ENCODE results near the gene BAZ2B.
A peak's percentile ranks its signal among the peaks of the same experiment; 100 is the strongest.

Gene BAZ2B

GRCh38 chr2:159457589-159457988 lies 158.8 kb downstream of the BAZ2B start:
- Histone ChIP-seq H3K4me1 (ENCODE audit: control insufficient read depth in 1 of 2, insufficient read depth in 2 of 2, low read length in 2 of 2) (peaks cover 0 to 19% of the 10 kb centered on the region in 2 donors), H3K4me3 (ENCODE audit: low read depth in 1 of 2, low read length in 2 of 2) (no peak overlapping the region), H3K36me3 (ENCODE audit: control insufficient read depth in 1 of 2, insufficient read depth in 2 of 2, low read length in 2 of 2) (no peaks in the 10 kb centered on the region), H3K9me3 (ENCODE audit: control insufficient read depth in 1 of 2, low read length in 2 of 2) (no peaks in the 10 kb centered on the region), H3K27ac (ENCODE audit: low read length) (peak overlapping the region; percentile 65), H3K27me3 (ENCODE audit: low read depth, low read length) (no peaks in the 10 kb centered on the region)

GRCh38 chr2:159456500-159457426 lies 159.6 kb downstream of the BAZ2B start:
- Histone ChIP-seq H3K27me3 (ENCODE audit: low read depth, low read length) (no peaks in the 10 kb centered on the region), H3K27ac (ENCODE audit: low read length) (peak overlapping the region; percentile 65), H3K4me1 (ENCODE audit: control insufficient read depth in 1 of 2, insufficient read depth in 2 of 2, low read length in 2 of 2) (peaks cover 0 to 19% of the 10 kb centered on the region in 2 donors), H3K4me3 (ENCODE audit: low read depth in 1 of 2, low read length in 2 of 2) (no peak overlapping the region), H3K36me3 (ENCODE audit: control insufficient read depth in 1 of 2, insufficient read depth in 2 of 2, low read length in 2 of 2) (no peaks in the 10 kb centered on the region), H3K9me3 (ENCODE audit: control insufficient read depth in 1 of 2, low read length in 2 of 2) (no peaks in the 10 kb centered on the region)

GRCh38 chr2:159455330-159455918 lies 160.9 kb downstream of the BAZ2B start:
- no peaks in the 10 kb centered on the region for H3K27me3 ChIP-seq (ENCODE audit: low read depth, low read length)
- no peak overlapping the region for H3K27ac ChIP-seq (ENCODE audit: low read length)
- peaks cover 0 to 14% of the 10 kb centered on the region in 2 donors for H3K4me1 ChIP-seq (ENCODE audit: control insufficient read depth in 1 of 2, insufficient read depth in 2 of 2, low read length in 2 of 2)
- no peaks in the 10 kb centered on the region for H3K9me3 ChIP-seq (ENCODE audit: control insufficient read depth in 1 of 2, low read length in 2 of 2)
- H3K36me3 ChIP-seq (ENCODE audit: control insufficient read depth in 1 of 2, insufficient read depth in 2 of 2, low read length in 2 of 2) = no peaks in the 10 kb centered on the region
- no peak overlapping the region for H3K4me3 ChIP-seq (ENCODE audit: low read depth in 1 of 2, low read length in 2 of 2)

DNA sequence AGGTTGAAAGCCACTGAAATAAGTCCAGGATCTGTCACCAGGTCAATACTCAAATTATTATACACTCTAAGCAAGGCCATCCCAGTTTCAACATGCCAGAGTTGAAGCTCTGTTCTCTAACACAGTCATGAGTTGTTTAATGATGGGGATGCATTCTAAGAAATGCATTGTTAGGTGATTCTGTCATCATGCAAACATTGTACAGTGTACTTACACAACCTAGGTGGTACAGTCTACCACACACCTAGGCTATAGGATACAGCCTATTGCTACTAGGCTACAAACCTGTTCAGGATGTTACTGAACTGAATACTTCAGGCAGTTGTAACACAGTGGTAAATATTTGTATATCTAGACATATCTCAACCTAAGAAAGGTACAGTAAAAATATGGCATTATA lies 162.2 kb downstream of the BAZ2B start:
- Histone ChIP-seq H3K27me3 (ENCODE audit: low read depth, low read length) (no peaks in the 10 kb centered on the region), H3K4me1 (ENCODE audit: control insufficient read depth in 1 of 2, insufficient read depth in 2 of 2, low read length in 2 of 2) (peaks cover 0 to 14% of the 10 kb centered on the region in 2 donors), H3K4me3 (ENCODE audit: low read depth in 1 of 2, low read length in 2 of 2) (no peak overlapping the region), H3K9me3 (ENCODE audit: control insufficient read depth in 1 of 2, low read length in 2 of 2) (no peaks in the 10 kb centered on the region), H3K36me3 (ENCODE audit: control insufficient read depth in 1 of 2, insufficient read depth in 2 of 2, low read length in 2 of 2) (no peaks in the 10 kb centered on the region), H3K27ac (ENCODE audit: low read length) (no peak overlapping the region)

- H3K4me3 ChIP-seq (ENCODE audit: low read depth in 1 of 2, low read length in 2 of 2) = no peak overlapping the region
- H3K36me3 ChIP-seq (ENCODE audit: control insufficient read depth in 1 of 2, insufficient read depth in 2 of 2, low read length in 2 of 2) = peaks cover 7 to 25% of the 10 kb centered on the region in 2 donors
- no peaks in the 10 kb centered on the region for H3K27me3 ChIP-seq (ENCODE audit: low read depth, low read length)
- H3K9me3 ChIP-seq (ENCODE audit: control insufficient read depth in 1 of 2, low read length in 2 of 2) = no peaks in the 10 kb centered on the region
- H3K27ac ChIP-seq (ENCODE audit: low read length) = no peak overlapping the region
- peaks cover 0 to 3% of the 10 kb centered on the region in 2 donors for H3K4me1 ChIP-seq (ENCODE audit: control insufficient read depth in 1 of 2, insufficient read depth in 2 of 2, low read length in 2 of 2)
These were observed 166.2 kb downstream of the BAZ2B start for GRCh38 chr2:159450180-159450579.

DNA sequence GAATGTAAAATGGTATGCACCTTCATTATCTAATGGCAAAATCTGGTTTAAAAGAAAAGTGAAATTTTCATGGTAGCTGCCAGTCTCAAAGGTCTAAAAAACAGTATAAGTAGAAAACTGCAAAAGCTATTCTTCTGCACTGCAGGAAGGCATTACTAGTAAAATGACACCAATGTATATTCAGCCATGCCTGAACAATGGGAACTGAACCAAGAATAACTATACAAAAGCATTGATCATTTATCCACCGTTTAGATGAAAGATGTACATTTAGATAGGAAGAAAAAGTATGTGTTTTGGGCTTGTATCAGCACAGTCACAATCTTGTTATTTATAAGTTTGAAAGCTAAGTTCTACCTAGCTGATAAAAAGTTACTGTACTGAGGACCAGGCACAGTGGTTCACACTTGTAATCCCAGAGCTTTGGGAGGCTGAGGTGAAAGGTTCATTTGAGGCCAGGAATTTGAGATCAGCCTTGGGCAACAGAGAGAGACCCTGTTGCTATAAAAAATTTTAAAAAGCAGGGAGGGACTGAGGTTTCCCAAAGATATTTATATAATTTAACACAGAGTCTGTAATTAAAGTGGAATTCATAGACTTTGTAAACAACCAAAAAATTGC lies 166.7 kb downstream of the BAZ2B start:
- Histone ChIP-seq H3K4me3 (ENCODE audit: low read depth in 1 of 2, low read length in 2 of 2) (no peak overlapping the region), H3K27ac (ENCODE audit: low read length) (no peak overlapping the region), H3K4me1 (ENCODE audit: control insufficient read depth in 1 of 2, insufficient read depth in 2 of 2, low read length in 2 of 2) (peaks cover 0 to 3% of the 10 kb centered on the region in 2 donors), H3K27me3 (ENCODE audit: low read depth, low read length) (no peaks in the 10 kb centered on the region), H3K9me3 (ENCODE audit: control insufficient read depth in 1 of 2, low read length in 2 of 2) (no peaks in the 10 kb centered on the region), H3K36me3 (ENCODE audit: control insufficient read depth in 1 of 2, insufficient read depth in 2 of 2, low read length in 2 of 2) (peaks cover 12 to 30% of the 10 kb centered on the region in 2 donors)

GRCh38 chr2:159446817-159447216 lies 169.5 kb downstream of the BAZ2B start:
- Histone ChIP-seq H3K9me3 (ENCODE audit: control insufficient read depth in 1 of 2, low read length in 2 of 2) (no peaks in the 10 kb centered on the region), H3K4me1 (ENCODE audit: control insufficient read depth in 1 of 2, insufficient read depth in 2 of 2, low read length in 2 of 2) (no peaks in the 10 kb centered on the region), H3K36me3 (ENCODE audit: control insufficient read depth in 1 of 2, insufficient read depth in 2 of 2, low read length in 2 of 2) (peaks cover 25 to 42% of the 10 kb centered on the region in 2 donors), H3K4me3 (ENCODE audit: low read depth in 1 of 2, low read length in 2 of 2) (no peak overlapping the region), H3K27ac (ENCODE audit: low read length) (no peak overlapping the region), H3K27me3 (ENCODE audit: low read depth, low read length) (no peaks in the 10 kb centered on the region)

DNA sequence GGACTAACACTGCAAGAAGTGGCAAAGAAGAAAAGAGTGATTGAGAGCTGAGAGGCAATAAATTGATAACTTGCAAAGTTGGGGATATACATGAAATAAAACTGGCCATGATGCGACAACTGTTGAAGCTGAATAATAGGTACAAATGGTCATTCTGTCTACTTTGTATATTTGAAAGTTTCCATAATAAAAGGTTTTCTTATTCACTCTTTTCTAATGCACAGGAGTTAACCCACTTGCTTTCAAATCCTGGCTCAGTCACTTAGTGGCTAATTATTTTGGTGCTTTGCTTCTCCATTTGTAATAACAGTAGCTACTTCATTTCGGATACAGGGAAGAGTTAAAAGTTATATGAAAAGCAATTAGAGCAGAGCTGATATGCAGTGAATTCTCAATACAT lies 170.1 kb downstream of the BAZ2B start:
- Histone ChIP-seq H3K4me1 (ENCODE audit: control insufficient read depth in 1 of 2, insufficient read depth in 2 of 2, low read length in 2 of 2) (no peaks in the 10 kb centered on the region), H3K4me3 (ENCODE audit: low read depth in 1 of 2, low read length in 2 of 2) (no peak overlapping the region), H3K36me3 (ENCODE audit: control insufficient read depth in 1 of 2, insufficient read depth in 2 of 2, low read length in 2 of 2) (peaks cover 25 to 42% of the 10 kb centered on the region in 2 donors), H3K27me3 (ENCODE audit: low read depth, low read length) (no peaks in the 10 kb centered on the region), H3K9me3 (ENCODE audit: control insufficient read depth in 1 of 2, low read length in 2 of 2) (no peaks in the 10 kb centered on the region), H3K27ac (ENCODE audit: low read length) (no peak overlapping the region)

DNA sequence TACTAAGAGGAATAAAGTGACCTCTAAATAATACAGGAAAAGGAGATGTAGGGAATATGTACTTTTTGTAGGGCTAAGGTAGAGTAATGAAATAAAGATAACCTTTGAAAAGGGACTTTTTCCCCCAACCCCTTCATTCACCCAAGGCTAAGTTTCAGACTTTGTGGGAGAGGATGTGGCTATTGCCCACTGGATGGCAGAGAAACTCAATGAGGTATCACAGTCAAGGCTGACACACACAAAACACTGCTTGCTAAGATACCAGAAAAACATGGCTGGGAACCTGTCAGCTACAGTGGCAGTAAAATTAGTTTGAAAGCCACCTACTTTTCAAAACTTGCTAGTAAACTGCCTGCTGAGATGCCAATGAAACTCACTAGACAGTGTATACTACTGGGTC lies 171.0 kb downstream of the BAZ2B start:
- no peak overlapping the region for H3K27ac ChIP-seq (ENCODE audit: low read length)
- no peak overlapping the region for H3K4me3 ChIP-seq (ENCODE audit: low read depth in 1 of 2, low read length in 2 of 2)
- no peaks in the 10 kb centered on the region for H3K27me3 ChIP-seq (ENCODE audit: low read depth, low read length)
- no peaks in the 10 kb centered on the region for H3K4me1 ChIP-seq (ENCODE audit: control insufficient read depth in 1 of 2, insufficient read depth in 2 of 2, low read length in 2 of 2)
- no peaks in the 10 kb centered on the region for H3K9me3 ChIP-seq (ENCODE audit: control insufficient read depth in 1 of 2, low read length in 2 of 2)
- peaks cover 25 to 42% of the 10 kb centered on the region in 2 donors for H3K36me3 ChIP-seq (ENCODE audit: control insufficient read depth in 1 of 2, insufficient read depth in 2 of 2, low read length in 2 of 2)

DNA sequence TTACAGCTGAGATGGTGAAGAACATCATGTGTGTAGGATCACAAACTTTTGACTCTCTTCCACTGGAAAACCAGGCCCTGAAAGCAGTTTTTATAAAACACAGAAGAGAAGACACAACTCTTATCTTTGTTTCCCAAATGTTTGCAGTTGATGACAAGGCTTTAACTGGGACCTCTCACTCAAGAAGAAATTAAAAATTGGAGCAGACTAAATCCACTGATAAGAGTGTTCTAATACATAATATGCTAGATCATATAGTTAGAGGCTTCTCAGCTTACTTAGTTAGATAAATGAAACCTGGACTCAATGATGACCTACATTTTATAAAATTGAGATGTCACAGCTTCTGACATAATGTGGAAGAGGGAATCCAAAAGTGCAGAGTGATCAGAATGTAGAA lies 171.6 kb downstream of the BAZ2B start:
- no peak overlapping the region for H3K4me3 ChIP-seq (ENCODE audit: low read depth in 1 of 2, low read length in 2 of 2)
- H3K4me1 ChIP-seq (ENCODE audit: control insufficient read depth in 1 of 2, insufficient read depth in 2 of 2, low read length in 2 of 2) = no peaks in the 10 kb centered on the region
- no peaks in the 10 kb centered on the region for H3K27me3 ChIP-seq (ENCODE audit: low read depth, low read length)
- peaks cover 25 to 42% of the 10 kb centered on the region in 2 donors for H3K36me3 ChIP-seq (ENCODE audit: control insufficient read depth in 1 of 2, insufficient read depth in 2 of 2, low read length in 2 of 2)
- H3K9me3 ChIP-seq (ENCODE audit: control insufficient read depth in 1 of 2, low read length in 2 of 2) = no peaks in the 10 kb centered on the region
- no peak overlapping the region for H3K27ac ChIP-seq (ENCODE audit: low read length)

GRCh38 chr2:159442159-159442852 lies 174.0 kb downstream of the BAZ2B start:
- Histone ChIP-seq H3K27ac (ENCODE audit: low read length) (no peak overlapping the region), H3K36me3 (ENCODE audit: control insufficient read depth in 1 of 2, insufficient read depth in 2 of 2, low read length in 2 of 2) (peaks cover 37 to 50% of the 10 kb centered on the region in 2 donors), H3K4me3 (ENCODE audit: low read depth in 1 of 2, low read length in 2 of 2) (no peak overlapping the region), H3K4me1 (ENCODE audit: control insufficient read depth in 1 of 2, insufficient read depth in 2 of 2, low read length in 2 of 2) (no peaks in the 10 kb centered on the region), H3K27me3 (ENCODE audit: low read depth, low read length) (no peaks in the 10 kb centered on the region), H3K9me3 (ENCODE audit: control insufficient read depth in 1 of 2, low read length in 2 of 2) (no peaks in the 10 kb centered on the region)
